Mucosa of rectum (tissue), 2 donors: ENCODE data around the gene KLHL24.
"Not testable (repeated sequence)": the region's sequence is repeated elsewhere in the genome, so short reads cannot be mapped to it uniquely, and the experiment has no call there.

Experiments
- H3K27ac ChIP-seq, 2 donors: one replicate each; pipeline ENCODE4 v1.7.0; 2013; ENCODE audit warnings: inconsistent platforms in 2 of 2, low read depth in 2 of 2, low read length in 2 of 2
- H3K27me3 ChIP-seq, 2 donors: one replicate each; pipeline ENCODE4 v1.7.0; 2013; ENCODE audit warnings: low read length in 2 of 2; ENCODE audit not compliant: control insufficient read depth in 2 of 2, insufficient read depth in 2 of 2
- H3K36me3 ChIP-seq, 2 donors: one replicate each; pipeline ENCODE4 v1.7.0; 2013; ENCODE audit warnings: low read length in 2 of 2; ENCODE audit not compliant: control insufficient read depth in 2 of 2, insufficient read depth in 2 of 2
- H3K4me1 ChIP-seq, 2 donors: one replicate each; pipeline ENCODE4 v1.7.0; 2013; ENCODE audit warnings: low read length in 2 of 2, mild to moderate bottlenecking in 1 of 2; ENCODE audit not compliant: control insufficient read depth in 2 of 2, insufficient read depth in 2 of 2
- H3K4me3 ChIP-seq, 2 donors: one replicate each; pipeline ENCODE4 v1.7.0; 2013; ENCODE audit warnings: low read length in 2 of 2
- H3K9ac ChIP-seq, 2 donors: one replicate each; pipeline ENCODE4 v1.7.0; 2013; ENCODE audit warnings: low read length in 2 of 2, low read depth in 1 of 2, mild to moderate bottlenecking in 1 of 2
- H3K9me3 ChIP-seq, 2 donors: one replicate each; pipeline ENCODE4 v1.7.0; 2013; ENCODE audit warnings: low read length in 2 of 2; ENCODE audit not compliant: control insufficient read depth in 2 of 2
- donor health status: healthy.
- donor health status: Normal muscosa, but diverticular disease.

The KLHL24 gene

DNA sequence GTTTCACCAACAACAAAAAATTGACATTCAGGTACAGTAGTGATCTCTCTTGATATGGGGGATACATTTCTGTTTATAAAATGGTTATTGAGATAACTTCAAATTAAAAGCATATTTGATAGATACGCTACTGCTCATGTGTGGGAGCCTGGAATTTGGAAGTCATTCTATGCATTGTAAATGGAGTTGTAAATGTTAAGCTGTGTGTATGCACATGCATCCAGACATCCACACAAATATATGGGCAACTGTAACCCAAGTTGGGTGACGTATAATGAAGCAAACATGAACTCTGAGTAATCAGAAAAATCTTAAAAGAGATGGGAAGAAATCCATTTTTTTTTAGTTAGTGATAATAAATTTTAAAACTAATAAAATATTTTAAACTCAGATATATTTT lies 9.8 kb downstream of the KLHL24 start:
- Histone ChIP-seq H3K4me3 (no peak overlapping the region), H3K4me1 (no peaks in the 10 kb centered on the region), H3K36me3 (peaks cover 15 to 19% of the 10 kb centered on the region in 2 donors), H3K9ac (no peak overlapping the region), H3K9me3 (peaks cover 0 to 2% of the 10 kb centered on the region in 2 donors), H3K27ac (no peak overlapping the region), H3K27me3 (no peaks in the 10 kb centered on the region)

DNA sequence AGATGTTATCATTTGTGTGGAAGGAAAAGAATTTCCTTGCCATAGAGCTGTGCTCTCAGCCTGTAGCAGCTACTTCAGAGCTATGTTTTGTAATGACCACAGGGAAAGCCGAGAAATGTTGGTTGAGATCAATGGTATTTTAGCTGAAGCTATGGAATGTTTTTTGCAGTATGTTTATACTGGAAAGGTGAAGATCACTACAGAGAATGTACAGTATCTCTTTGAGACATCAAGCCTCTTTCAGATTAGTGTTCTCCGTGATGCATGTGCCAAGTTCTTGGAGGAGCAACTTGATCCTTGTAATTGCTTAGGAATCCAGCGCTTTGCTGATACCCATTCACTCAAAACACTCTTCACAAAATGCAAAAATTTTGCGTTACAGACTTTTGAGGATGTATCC lies 15.1 kb downstream of the KLHL24 start:
- no peak overlapping the region for H3K27ac ChIP-seq
- no peak overlapping the region for H3K4me3 ChIP-seq
- H3K9me3 ChIP-seq = peaks cover 18 to 25% of the 10 kb centered on the region in 2 donors
- H3K4me1 ChIP-seq = no peaks in the 10 kb centered on the region
- H3K9ac ChIP-seq = no peak overlapping the region
- H3K36me3 ChIP-seq = peaks cover 37 to 53% of the 10 kb centered on the region in 2 donors
- no peaks in the 10 kb centered on the region for H3K27me3 ChIP-seq

DNA sequence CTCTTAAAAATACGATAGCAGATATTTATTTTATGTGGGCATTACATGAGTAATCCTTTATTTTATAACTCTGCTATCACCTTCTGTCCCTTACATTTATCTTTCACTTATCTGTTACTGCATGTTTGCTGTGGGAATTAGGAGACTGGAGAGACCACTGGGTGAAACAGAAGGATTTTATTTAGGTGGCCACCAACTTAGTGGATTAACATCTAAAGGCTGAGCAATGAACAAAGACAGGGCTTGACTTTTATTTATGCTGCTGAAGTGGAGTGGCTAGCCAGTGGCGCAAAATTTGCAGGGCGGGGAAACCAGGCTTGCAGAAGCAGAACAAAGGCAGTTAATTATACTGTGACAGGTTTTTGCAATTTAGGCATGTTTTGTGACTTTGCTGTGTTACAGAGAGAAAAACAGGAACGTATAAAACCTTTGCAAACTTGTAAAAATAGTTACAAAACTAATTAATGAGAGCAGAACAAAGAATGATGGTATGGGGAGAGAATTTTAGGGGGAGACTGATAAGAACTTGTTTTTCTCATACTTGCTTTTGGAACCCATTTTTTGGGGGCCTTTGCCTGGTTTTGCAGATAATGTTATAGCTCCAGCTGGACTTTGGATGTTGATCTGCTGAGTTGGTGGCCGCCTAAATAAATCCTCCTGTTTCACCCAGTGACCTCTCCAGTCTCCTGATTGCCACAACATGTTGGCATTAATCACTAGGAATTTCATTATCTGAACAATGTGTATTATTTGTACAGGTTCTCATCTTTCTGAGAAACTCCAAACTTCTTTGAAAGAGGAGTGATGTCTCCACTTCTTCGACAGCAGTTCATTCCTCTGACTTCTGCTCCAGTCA lies 18.0 kb downstream of the KLHL24 start:
- H3K4me3 ChIP-seq = no peak overlapping the region
- peaks cover 36 to 53% of the 10 kb centered on the region in 2 donors for H3K36me3 ChIP-seq
- H3K4me1 ChIP-seq = no peaks in the 10 kb centered on the region
- peaks cover 18 to 25% of the 10 kb centered on the region in 2 donors for H3K9me3 ChIP-seq
- H3K27ac ChIP-seq = no peak overlapping the region
- no peaks in the 10 kb centered on the region for H3K27me3 ChIP-seq
- no peak overlapping the region for H3K9ac ChIP-seq

DNA sequence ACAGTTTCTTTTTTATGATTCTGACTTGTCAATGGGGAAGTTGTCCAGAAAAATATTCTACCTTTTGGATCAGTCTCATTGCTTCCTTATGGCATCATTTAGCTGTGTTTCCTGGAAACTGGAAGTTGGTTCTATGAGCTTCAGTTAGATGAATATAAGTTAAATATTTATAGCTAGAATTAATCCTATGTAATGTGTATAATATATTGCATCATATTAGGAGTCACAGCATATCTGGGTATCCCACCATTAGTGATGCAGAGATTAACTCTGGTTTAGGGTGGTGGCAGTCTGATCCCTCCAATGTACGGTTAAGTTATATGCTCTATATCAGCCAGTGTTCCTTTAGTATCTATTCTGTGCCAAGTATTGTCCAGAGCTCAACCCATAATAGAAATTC lies 19.3 kb downstream of the KLHL24 start:
- Histone ChIP-seq H3K36me3 (peaks cover 36 to 55% of the 10 kb centered on the region in 2 donors), H3K9ac (no peak overlapping the region), H3K9me3 (peaks cover 18 to 23% of the 10 kb centered on the region in 2 donors), H3K4me1 (no peaks in the 10 kb centered on the region), H3K4me3 (no peak overlapping the region), H3K27ac (no peak overlapping the region), H3K27me3 (no peaks in the 10 kb centered on the region)

DNA sequence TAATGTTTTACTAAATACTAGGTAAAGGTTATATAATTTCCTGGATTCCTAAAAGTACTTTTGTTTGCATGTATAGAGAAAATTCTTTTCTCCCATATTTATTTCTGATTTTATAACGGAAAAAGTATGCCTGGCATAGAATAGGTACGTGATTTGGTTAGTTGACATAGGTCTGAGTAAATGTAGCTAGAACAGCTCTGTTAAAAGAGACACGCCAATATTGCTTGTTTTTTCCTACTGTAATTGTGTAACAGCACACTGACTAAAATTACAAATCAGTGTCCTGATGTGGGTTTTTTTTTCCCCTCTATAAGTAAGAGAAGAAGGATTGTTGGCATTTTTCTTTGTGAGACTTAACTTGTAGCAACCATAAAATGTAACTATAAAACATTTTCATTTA lies 26.7 kb downstream of the KLHL24 start:
- Histone ChIP-seq H3K9me3 (no peaks in the 10 kb centered on the region), H3K27ac (no peak overlapping the region), H3K4me1 (no peaks in the 10 kb centered on the region), H3K27me3 (no peaks in the 10 kb centered on the region), H3K9ac (no peak overlapping the region), H3K36me3 (peaks cover 13 to 33% of the 10 kb centered on the region in 2 donors), H3K4me3 (no peak overlapping the region)

DNA sequence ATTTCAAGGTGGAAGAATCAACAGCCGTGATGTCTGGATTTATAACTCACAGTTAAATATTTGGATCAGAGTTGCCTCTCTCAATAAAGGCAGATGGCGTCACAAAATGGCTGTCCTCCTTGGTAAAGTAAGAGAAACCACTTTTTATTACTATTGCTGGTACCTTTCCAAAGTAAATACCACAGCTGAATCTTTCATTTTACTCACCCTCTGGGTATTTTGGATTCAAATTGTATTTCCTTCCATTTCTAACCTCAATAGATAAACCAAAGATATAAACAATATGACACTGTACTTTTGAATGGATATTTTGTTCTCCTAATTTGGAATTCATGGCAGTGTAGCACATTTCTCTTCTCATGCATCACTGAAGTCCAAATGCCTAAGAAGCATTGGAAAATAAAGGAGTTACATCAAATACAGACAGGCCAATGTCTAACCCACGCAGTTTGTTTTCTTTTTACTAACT lies 29.5 kb downstream of the KLHL24 start:
- Histone ChIP-seq H3K27me3 (no peaks in the 10 kb centered on the region), H3K4me3 (no peak overlapping the region), H3K36me3 (peaks cover 24 to 43% of the 10 kb centered on the region in 2 donors), H3K9ac (no peak overlapping the region), H3K4me1 (no peaks in the 10 kb centered on the region), H3K27ac (no peak overlapping the region), H3K9me3 (no peaks in the 10 kb centered on the region)

DNA sequence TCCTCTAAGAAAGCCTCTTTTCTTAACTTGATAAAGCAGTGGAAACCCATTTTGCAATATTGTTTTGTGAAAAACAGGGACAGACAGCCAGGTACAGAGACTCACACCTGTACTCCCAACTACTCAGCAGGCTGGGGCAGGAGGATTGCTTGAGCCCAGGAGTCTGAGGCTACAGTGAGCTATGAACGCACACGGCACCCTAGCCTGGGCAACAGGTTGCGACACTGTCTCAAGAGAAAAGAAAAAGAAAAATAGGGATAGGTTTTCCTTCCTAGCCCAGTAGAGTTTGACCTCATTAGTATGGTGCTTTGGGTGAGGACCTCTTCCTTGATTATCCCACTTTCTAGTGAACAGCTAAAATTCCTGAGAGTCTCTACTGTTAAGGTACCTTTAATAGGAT lies 44.6 kb downstream of the KLHL24 start:
- Histone ChIP-seq H3K36me3 (peaks cover 7 to 20% of the 10 kb centered on the region in 2 donors), H3K4me1 (no peaks in the 10 kb centered on the region), H3K9ac (no peak overlapping the region), H3K9me3 (no peaks in the 10 kb centered on the region), H3K27me3 (no peaks in the 10 kb centered on the region), H3K27ac (no peak overlapping the region), H3K4me3 (no peak overlapping the region)

DNA sequence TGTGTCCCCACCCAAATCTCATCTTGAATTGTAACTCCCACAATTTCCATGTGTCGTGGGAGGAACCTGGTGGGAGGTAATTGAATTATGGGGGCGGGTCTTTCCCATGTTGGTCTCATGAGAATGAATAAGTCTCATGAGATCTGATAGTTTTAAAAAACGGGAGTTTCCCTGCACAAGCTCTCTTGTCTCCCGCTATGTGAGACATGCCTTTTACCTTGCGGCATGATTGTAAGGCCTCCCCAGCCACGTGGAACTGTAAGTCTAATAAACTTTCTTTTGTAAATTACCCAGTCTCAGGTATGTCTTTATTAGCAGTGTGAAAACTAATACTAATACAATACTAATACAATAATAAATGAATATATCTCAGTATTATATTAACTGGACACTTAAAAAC lies 52.3 kb downstream of the KLHL24 start:
- Histone ChIP-seq H3K9me3 (no peaks in the 10 kb centered on the region), H3K27me3 (no peaks in the 10 kb centered on the region), H3K9ac (no peak overlapping the region), H3K27ac (no peak overlapping the region), H3K36me3 (no peaks in the 10 kb centered on the region), H3K4me3 (no peak overlapping the region), H3K4me1 (no peaks in the 10 kb centered on the region)

DNA sequence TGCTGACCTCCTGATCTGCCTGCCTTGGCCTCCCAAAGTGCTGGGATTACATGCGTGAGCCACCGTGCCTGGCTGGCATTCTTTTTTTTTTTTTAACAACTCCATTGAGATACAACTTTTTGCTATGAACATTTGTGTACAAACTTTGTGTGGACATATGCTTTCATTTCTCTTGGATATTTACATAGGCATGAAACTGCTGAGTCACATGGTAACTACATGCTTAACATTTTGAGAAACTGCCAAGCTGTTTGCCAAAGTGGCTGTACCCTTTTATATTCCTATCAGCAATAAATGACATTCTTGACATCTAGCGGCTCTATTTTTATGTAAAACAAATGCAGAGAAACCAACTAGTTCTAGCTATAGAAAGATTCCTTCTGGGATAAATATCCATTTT lies 53.5 kb downstream of the KLHL24 start:
- no peak overlapping the region for H3K27ac ChIP-seq
- no peaks in the 10 kb centered on the region for H3K27me3 ChIP-seq
- no peaks in the 10 kb centered on the region for H3K9me3 ChIP-seq
- H3K36me3 ChIP-seq = no peaks in the 10 kb centered on the region
- no peak overlapping the region for H3K4me3 ChIP-seq
- no peaks in the 10 kb centered on the region for H3K4me1 ChIP-seq
- no peak overlapping the region for H3K9ac ChIP-seq

DNA sequence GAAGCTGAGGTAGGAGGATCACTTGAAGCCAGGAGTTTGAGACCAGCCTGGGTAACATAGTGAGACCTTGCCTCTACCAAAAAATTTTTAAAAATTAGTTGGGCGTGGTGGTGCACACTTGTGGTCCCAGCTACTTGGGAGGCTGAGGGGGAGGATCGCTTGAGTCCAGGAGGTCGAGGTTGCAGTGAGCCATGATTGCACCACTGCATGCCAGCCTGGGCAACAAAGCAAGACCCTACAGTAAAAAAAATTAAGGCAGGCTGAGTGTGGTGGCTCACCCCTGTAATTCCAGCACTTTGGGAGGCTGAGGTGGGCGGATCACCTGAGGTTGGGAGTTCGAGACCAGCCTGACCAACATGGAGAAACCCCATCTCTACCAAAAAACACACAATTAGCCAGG lies 54.2 kb downstream of the KLHL24 start:
- H3K9me3 ChIP-seq, H3K27ac ChIP-seq, H3K4me3 ChIP-seq, H3K9ac ChIP-seq, H3K27me3 ChIP-seq, H3K4me1 ChIP-seq, H3K36me3 ChIP-seq: not testable (repeated sequence)
